SJSA1 (cell line): Measurements from ENCODE around the gene KIF26A. TPM values are rescaled to one million over a fixed set of nuclear protein-coding genes. Genes with fewer than 3 reads are reported as not detected.

Experiments
- DNase-seq, 2 experiments: peaks; one replicate each; pipeline ENCODE4 v3.0.0-alpha.2; 2015 to 2020; ENCODE audit warnings: low spot score in 2 of 2, low read depth in 1 of 2
- H3K27ac ChIP-seq: fragments of 250-450 bp; sonication (Bioruptor Pico); 2 replicates; pipeline ENCODE4 v1.5.1; 2020; ENCODE audit warnings: mild to moderate bottlenecking, moderate library complexity
- H3K27me3 ChIP-seq: fragments of 250-450 bp; sonication (Bioruptor Pico); replicated peaks from 2 replicates; pipeline ENCODE4 v1.5.1; 2020; ENCODE audit warnings: mild to moderate bottlenecking, moderate library complexity
- H3K36me3 ChIP-seq: fragments of 250-450 bp; sonication (Bioruptor Pico); 2 replicates; pipeline ENCODE4 v1.5.1; 2020; ENCODE audit warnings: mild to moderate bottlenecking
- H3K4me1 ChIP-seq: fragments of 250-450 bp; sonication (Bioruptor Pico); replicated peaks from 2 replicates; pipeline ENCODE4 v1.6.1; 2021; ENCODE audit warnings: mild to moderate bottlenecking
- H3K4me3 ChIP-seq: fragments of 250-450 bp; sonication (Bioruptor Pico); 2 replicates; pipeline ENCODE4 v1.5.1; 2020; ENCODE audit warnings: mild to moderate bottlenecking
- H3K9me3 ChIP-seq: fragments of 250-450 bp; sonication (Bioruptor Pico); replicated peaks from 2 replicates; pipeline ENCODE4 v1.5.1; 2020; ENCODE audit warnings: mild to moderate bottlenecking
- total RNA-seq: library from RNA; depleted of rRNA; stranded (reverse); fragments of >200 nt; shearing (Covaris generic); gene quantifications from 2 replicates; pipeline ENCODE4 v1.2.3, GENCODE V29; 2014

KIF26A gene
- total RNA-seq, 1 experiment from 2014 or later, result 0.05 TPM

- H3K4me1 ChIP-seq, result no peaks in the 10 kb centered on the region
- H3K36me3 ChIP-seq, result no peaks in the 10 kb centered on the region
- no peak for DNase-seq
- H3K4me3 ChIP-seq, result no peak overlapping the region
- H3K27ac ChIP-seq, result no peak overlapping the region
- H3K9me3 ChIP-seq, result no peaks in the 10 kb centered on the region
- peaks cover 54% of the 10 kb centered on the region for H3K27me3 ChIP-seq
These were observed 5.4 kb downstream of the KIF26A start for GRCh38 chr14:104143521-104144452.

DNA sequence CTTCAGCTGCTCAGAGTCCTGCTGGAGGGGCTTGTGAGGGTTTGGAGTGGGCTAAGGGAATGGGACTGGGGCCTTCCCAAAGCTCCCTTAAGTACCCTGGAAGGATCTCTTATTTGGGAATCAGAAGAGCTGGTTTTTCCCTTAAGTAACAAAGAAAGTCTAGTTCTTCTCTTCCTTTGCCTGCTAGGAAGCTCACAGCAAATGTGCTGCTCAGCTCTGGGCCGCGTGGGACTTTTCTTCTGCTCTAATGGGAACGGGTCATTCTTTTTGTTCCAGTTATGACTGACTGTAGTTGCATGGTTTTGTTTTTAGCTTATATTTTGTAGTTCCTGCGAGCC lies 6.0 kb downstream of the KIF26A start:
- DNase-seq, result no peak
- H3K4me1 ChIP-seq, result no peaks in the 10 kb centered on the region
- H3K36me3 ChIP-seq, result no peaks in the 10 kb centered on the region
- no peaks in the 10 kb centered on the region for H3K9me3 ChIP-seq
- no peak overlapping the region for H3K4me3 ChIP-seq
- no peak overlapping the region for H3K27ac ChIP-seq
- H3K27me3 ChIP-seq, result peaks cover 47% of the 10 kb centered on the region

DNA sequence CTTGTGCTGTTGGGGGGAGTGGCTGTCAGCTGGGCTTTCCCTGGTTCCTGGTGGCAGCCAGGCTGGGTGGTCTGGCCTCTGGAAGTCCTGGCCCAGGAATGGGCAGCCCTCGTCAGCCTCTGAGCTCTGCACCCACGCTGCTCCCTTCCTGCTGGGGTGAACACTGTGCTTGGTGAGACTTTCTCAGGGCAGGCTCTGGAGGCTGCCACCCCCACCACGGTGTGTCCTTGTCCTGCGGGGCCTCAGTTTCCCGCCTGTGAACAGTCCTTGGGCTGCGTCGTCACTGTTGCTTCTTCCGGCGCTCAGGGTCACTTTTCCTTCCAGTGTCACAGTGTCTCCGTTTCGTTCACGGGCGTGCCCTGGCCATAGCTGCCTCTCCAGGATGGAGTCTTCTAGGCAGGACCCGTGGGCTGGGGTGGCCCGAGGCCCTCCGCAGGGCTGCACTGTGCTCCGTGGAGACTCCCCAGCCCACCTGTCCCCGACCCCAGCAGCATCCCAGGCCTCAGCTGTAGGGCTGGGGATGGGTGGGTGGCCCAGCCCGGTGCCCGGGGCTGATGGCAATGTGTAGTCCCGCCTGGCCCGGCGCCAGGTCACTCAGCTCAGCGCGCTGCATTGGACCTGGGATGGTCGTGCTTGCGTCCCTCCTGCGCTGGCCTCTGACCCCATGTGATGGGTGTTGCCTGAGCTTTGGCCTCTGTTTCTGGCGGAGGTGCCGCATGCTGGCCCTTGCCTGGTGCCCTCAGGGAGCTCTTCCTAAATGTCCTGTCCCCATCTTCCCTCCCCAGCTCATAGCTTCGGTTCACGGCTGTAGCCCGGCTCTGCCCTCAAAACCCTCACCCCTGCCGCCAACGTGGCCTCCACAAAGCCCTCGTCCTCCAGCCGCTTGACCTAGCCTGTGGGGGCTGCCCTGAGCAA lies 6.8 kb downstream of the KIF26A start:
- Histone ChIP-seq H3K27me3 (peaks cover 40% of the 10 kb centered on the region), H3K27ac (no peak overlapping the region), H3K4me1 (no peaks in the 10 kb centered on the region), H3K4me3 (no peak overlapping the region), H3K36me3 (no peaks in the 10 kb centered on the region), H3K9me3 (no peaks in the 10 kb centered on the region)
- DNase-seq, result no peak

- Histone ChIP-seq H3K27ac (no peak overlapping the region), H3K36me3 (no peaks in the 10 kb centered on the region), H3K4me3 (no peak overlapping the region), H3K9me3 (no peaks in the 10 kb centered on the region), H3K4me1 (no peaks in the 10 kb centered on the region), H3K27me3 (peaks cover 31% of the 10 kb centered on the region)
- DNase-seq, result no peak
These were observed 7.6 kb downstream of the KIF26A start for GRCh38 chr14:104145826-104146601.

DNA sequence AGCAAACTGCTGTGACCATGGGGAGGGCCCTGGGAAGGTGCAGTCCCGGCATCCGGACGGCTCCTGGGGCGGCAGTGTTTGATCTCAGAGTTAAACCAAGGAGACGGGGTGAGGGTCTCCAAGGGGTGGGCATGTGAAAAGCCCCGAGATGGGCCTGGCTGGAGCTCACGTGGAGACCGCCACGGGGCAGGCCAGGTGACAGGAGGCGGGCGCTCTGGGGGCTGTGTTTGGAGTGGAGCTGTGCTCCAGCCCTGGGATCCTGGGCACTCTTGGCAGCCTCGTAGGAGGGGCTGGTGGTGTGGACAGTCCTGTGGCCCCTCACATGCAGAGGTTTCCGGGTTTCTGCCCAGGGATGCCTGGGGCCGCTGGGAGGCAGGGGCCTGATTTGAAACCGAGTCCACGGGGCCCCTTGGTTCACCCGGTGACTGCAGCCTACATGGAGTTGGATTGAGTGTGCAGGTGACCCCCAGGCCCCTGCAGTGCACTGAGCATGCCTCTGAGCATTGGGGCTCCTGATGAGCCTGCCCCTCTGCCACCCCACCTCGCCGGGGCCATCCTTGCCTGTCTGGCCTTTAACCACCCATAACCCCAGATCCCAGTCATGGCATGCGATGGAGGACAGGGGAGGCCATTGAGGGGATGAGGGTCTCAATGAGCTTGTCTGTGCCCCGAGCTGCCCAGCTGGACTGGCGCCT lies 8.4 kb downstream of the KIF26A start:
- Histone ChIP-seq H3K4me3 (no peak overlapping the region), H3K27ac (no peak overlapping the region), H3K36me3 (no peaks in the 10 kb centered on the region), H3K9me3 (no peaks in the 10 kb centered on the region), H3K27me3 (peaks cover 27% of the 10 kb centered on the region), H3K4me1 (no peaks in the 10 kb centered on the region)
- no peak for DNase-seq

GRCh38 chr14:104147346-104148125 lies 9.1 kb downstream of the KIF26A start:
- H3K4me1 ChIP-seq, result no peaks in the 10 kb centered on the region
- H3K27me3 ChIP-seq, result peaks cover 24% of the 10 kb centered on the region
- H3K27ac ChIP-seq, result no peak overlapping the region
- DNase-seq, result no peak
- no peak overlapping the region for H3K4me3 ChIP-seq
- H3K9me3 ChIP-seq, result no peaks in the 10 kb centered on the region
- H3K36me3 ChIP-seq, result no peaks in the 10 kb centered on the region

GRCh38 chr14:104148433-104149277 lies 10.3 kb downstream of the KIF26A start:
- Histone ChIP-seq H3K4me1 (no peaks in the 10 kb centered on the region), H3K27me3 (peaks cover 15% of the 10 kb centered on the region), H3K4me3 (no peak overlapping the region), H3K36me3 (no peaks in the 10 kb centered on the region), H3K9me3 (no peaks in the 10 kb centered on the region), H3K27ac (no peak overlapping the region)
- no peak for DNase-seq

GRCh38 chr14:104149278-104149595 lies 10.8 kb downstream of the KIF26A start:
- H3K4me1 ChIP-seq, result no peaks in the 10 kb centered on the region
- no peak overlapping the region for H3K4me3 ChIP-seq
- no peaks in the 10 kb centered on the region for H3K9me3 ChIP-seq
- no peak for DNase-seq
- H3K27me3 ChIP-seq, result peaks cover 9% of the 10 kb centered on the region
- H3K27ac ChIP-seq, result no peak overlapping the region
- H3K36me3 ChIP-seq, result no peaks in the 10 kb centered on the region

GRCh38 chr14:104149617-104150135 lies 11.3 kb downstream of the KIF26A start:
- no peak overlapping the region for H3K27ac ChIP-seq
- no peaks in the 10 kb centered on the region for H3K9me3 ChIP-seq
- peaks cover 5% of the 10 kb centered on the region for H3K27me3 ChIP-seq
- H3K4me3 ChIP-seq, result no peak overlapping the region
- no peaks in the 10 kb centered on the region for H3K36me3 ChIP-seq
- no peak for DNase-seq
- no peaks in the 10 kb centered on the region for H3K4me1 ChIP-seq

DNA sequence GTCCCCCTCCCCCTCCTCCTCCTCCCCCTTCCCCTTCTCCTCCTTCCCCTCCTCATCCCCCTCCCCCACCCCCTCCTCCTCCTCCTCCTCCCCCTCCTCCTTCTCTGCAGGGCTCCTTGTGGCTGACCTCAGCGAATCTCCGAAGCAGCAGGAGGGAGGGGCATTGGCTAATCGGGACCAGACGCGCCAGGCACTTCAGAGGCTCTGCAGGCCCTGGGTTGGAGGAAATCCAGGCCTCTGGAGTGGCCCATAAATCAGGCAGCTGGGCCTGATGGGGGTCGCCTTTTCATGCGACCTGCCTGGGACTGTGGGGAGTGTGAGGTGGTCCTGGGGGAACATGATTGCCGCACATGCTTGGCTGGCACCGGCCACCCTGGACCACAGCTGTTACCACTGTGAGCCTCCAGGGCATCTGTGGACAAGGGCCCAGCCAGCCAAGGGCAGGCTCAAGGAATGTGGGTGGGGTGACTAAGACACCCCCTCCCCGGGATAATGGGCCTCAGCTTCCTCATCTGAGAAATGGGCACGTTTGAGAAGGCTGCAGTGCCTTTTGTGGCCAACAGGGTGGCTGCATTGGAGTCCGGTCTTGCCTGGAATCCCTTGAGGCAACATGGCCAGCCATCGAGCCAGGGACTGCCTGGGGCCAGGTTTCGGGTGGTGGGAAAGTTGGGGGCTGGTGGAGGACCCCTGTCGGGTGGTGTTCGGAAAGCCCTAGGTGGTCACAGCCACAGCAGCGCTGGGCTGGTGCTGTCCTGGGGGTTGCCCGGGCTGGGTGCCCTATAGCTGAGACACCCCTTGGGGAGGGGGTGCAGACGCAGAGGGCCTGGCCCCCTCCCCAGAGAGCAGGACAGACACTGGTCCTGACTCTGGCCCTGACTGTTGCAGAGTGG lies 12.0 kb downstream of the KIF26A start:
- Histone ChIP-seq H3K4me3 (no peak overlapping the region), H3K4me1 (no peaks in the 10 kb centered on the region), H3K36me3 (no peaks in the 10 kb centered on the region), H3K27ac (no peak overlapping the region), H3K27me3 (no peaks in the 10 kb centered on the region; the same call in 1 of the 2 replicates), H3K9me3 (no peaks in the 10 kb centered on the region)
- DNase-seq, result no peak

GRCh38 chr14:104151026-104151381 lies 12.6 kb downstream of the KIF26A start:
- Histone ChIP-seq H3K27ac (no peak overlapping the region), H3K4me3 (no peak overlapping the region), H3K9me3 (no peaks in the 10 kb centered on the region), H3K27me3 (no peaks in the 10 kb centered on the region; the same call in 1 of the 2 replicates), H3K36me3 (no peaks in the 10 kb centered on the region), H3K4me1 (no peaks in the 10 kb centered on the region)
- DNase-seq, result no peak
